PC-3 (cell line): ENCODE measurements around the gene NOP9. TPM values are rescaled to one million over a fixed set of nuclear protein-coding genes. Genes with fewer than 3 reads are reported as not detected.

Experiments used
- ATAC-seq: fragments of 200-7000 bp; cut with Tn5 transposase; 2 replicates; pipeline ENCODE4 v1.9.1; 2020; ENCODE audit warnings: mild to moderate bottlenecking, moderate library complexity
- BruUV-seq: library from RNA; stranded (reverse); fragments of 400-500 nt; replicated peaks from 2 replicates; lab custom pipeline; 2021; lab: Mats Ljungman, UMichigan
- CTCF ChIA-PET: fragments of 300-600 bp; sonication (Branson Sonifier 250); formaldehyde crosslinking; loops from one replicate; lab custom pipeline; 2022; ENCODE audit warnings: antibody characterized with exemption; lab: Charles Lee
- POLR2A ChIA-PET: fragments of 300-600 bp; sonication (Branson Sonifier 250); formaldehyde crosslinking; loops from one replicate; lab custom pipeline; 2022; ENCODE audit warnings: antibody characterized with exemption; ENCODE audit not compliant: unreplicated experiment; lab: Charles Lee
- DNase-seq: peaks from one replicate; pipeline ENCODE4 v3.0.0-alpha.2; 2015
- H2AFZ ChIP-seq: fragments of 300-600 bp; sonication (generic); 2 replicates; pipeline ENCODE4 v1.6.0; 2016; ENCODE audit warnings: antibody characterized with exemption, low read length
- H3F3A ChIP-seq: fragments of 300-600 bp; sonication (generic); one replicate; pipeline ENCODE4 v1.6.0; 2017; ENCODE audit warnings: antibody characterized with exemption, low read length, control low read depth, mild to moderate bottlenecking; ENCODE audit not compliant: unreplicated experiment
- H3K27ac ChIP-seq: fragments of 300-600 bp; sonication (generic); 2 replicates; pipeline ENCODE4 v1.5.1; 2016; ENCODE audit warnings: mild to moderate bottlenecking, low read length
- H3K27me3 ChIP-seq: fragments of 300-600 bp; sonication (generic); 2 replicates; pipeline ENCODE4 v1.6.1; 2016; ENCODE audit warnings: low read length, mixed read lengths
- H3K36me3 ChIP-seq: fragments of 300-600 bp; sonication (generic); 2 replicates; pipeline ENCODE4 v1.6.1; 2016; ENCODE audit warnings: low read depth, mixed run types, low read length, mixed read lengths
- H3K4me1 ChIP-seq: fragments of 300-600 bp; sonication (generic); 2 replicates; pipeline ENCODE4 v1.5.1; 2016; ENCODE audit warnings: low read length; ENCODE audit not compliant: insufficient read depth
- H3K4me2 ChIP-seq: fragments of 300-600 bp; sonication (generic); 2 replicates; pipeline ENCODE4 v1.6.0; 2016; ENCODE audit warnings: low read length
- H3K4me3 ChIP-seq: fragments of 300-600 bp; sonication (generic); 2 replicates; pipeline ENCODE4 v1.5.1; 2016; ENCODE audit warnings: mild to moderate bottlenecking, low read length, mixed read lengths
- H3K79me2 ChIP-seq: fragments of 300-600 bp; sonication (generic); 2 replicates; pipeline ENCODE4 v1.6.1; 2017; ENCODE audit warnings: low read length, mixed read lengths
- H3K9ac ChIP-seq: fragments of 300-600 bp; sonication (generic); 2 replicates; pipeline ENCODE4 v1.6.0; 2016; ENCODE audit warnings: mild to moderate bottlenecking, low read length
- H3K9me2 ChIP-seq: fragments of 300-600 bp; sonication (generic); replicated peaks from 2 replicates; pipeline ENCODE4 v1.6.1; 2016; ENCODE audit warnings: mixed run types, low read length, mixed read lengths
- H3K9me3 ChIP-seq: fragments of 300-600 bp; sonication (generic); 2 replicates; pipeline ENCODE4 v1.6.1; 2016; ENCODE audit warnings: low read length, mixed read lengths
- H4K20me1 ChIP-seq: fragments of 300-600 bp; sonication (generic); 2 replicates; pipeline ENCODE4 v1.6.1; 2016; ENCODE audit warnings: low read length, mixed read lengths
- EZH2 ChIP-seq: fragments of 300-600 bp; sonication (generic); IDR thresholded peaks from one replicate; pipeline ENCODE4 v1.6.1; 2017; ENCODE audit warnings: antibody characterized with exemption, mild to moderate bottlenecking, low read length; ENCODE audit not compliant: unreplicated experiment
- EZH2phosphoT487 ChIP-seq: fragments of 300-600 bp; sonication (generic); IDR thresholded peaks from 2 replicates; pipeline ENCODE4 v1.6.1; 2018; ENCODE audit warnings: mild to moderate bottlenecking, antibody characterized with exemption, low read length, borderline replicate concordance
- intact Hi-C: fragments of 100-400 bp; cut with micrococcal nuclease; formaldehyde crosslinking; loops from 2 replicates; pipeline ENCODE4 v1.9.0; 2023
- total RNA-seq: library from RNA; depleted of rRNA; stranded (reverse); fragments of >200 nt; gene quantifications from 2 replicates; pipeline ENCODE4 v1.2.3, GENCODE V29; 2014
- TF ChIP-seq, protein P1 (sequence below): fragments of 300-600 bp; sonication (generic); conservative IDR thresholded peaks from 2 replicates; pipeline ENCODE4 v1.5.1; 2017; ENCODE audit warnings: antibody characterized with exemption, low read depth, mild to moderate bottlenecking, low read length

NOP9 gene
- total RNA-seq, 1 experiment from 2014 or later = 30.4 TPM

GRCh38 chr14:24268225-24268624, 31.4 kb upstream of the NOP9 start:
- H2AFZ ChIP-seq = no peak overlapping the region
- no peaks in the 10 kb centered on the region for H3K27me3 ChIP-seq
- CTCF ChIA-PET = no interaction called here
- H3K9ac ChIP-seq = no peak overlapping the region
- H3K4me1 ChIP-seq = peaks cover 11% of the 10 kb centered on the region
- H3K4me3 ChIP-seq = no peak overlapping the region
- H3K79me2 ChIP-seq = no peaks in the 10 kb centered on the region
- ATAC-seq (no peak), DNase-seq (no peak)
- intact Hi-C loops = no loop called here
- no peak overlapping the region for H3K27ac ChIP-seq
- H3K9me2 ChIP-seq = no peaks in the 10 kb centered on the region
- H3K4me2 ChIP-seq = no peak overlapping the region
- H3K9me3 ChIP-seq = no peaks in the 10 kb centered on the region
- H3K36me3 ChIP-seq = no peaks in the 10 kb centered on the region
- H3F3A ChIP-seq = no peaks in the 10 kb centered on the region
- no peak for TF ChIP-seq EZH2
- TF ChIP-seq, protein P1, sequence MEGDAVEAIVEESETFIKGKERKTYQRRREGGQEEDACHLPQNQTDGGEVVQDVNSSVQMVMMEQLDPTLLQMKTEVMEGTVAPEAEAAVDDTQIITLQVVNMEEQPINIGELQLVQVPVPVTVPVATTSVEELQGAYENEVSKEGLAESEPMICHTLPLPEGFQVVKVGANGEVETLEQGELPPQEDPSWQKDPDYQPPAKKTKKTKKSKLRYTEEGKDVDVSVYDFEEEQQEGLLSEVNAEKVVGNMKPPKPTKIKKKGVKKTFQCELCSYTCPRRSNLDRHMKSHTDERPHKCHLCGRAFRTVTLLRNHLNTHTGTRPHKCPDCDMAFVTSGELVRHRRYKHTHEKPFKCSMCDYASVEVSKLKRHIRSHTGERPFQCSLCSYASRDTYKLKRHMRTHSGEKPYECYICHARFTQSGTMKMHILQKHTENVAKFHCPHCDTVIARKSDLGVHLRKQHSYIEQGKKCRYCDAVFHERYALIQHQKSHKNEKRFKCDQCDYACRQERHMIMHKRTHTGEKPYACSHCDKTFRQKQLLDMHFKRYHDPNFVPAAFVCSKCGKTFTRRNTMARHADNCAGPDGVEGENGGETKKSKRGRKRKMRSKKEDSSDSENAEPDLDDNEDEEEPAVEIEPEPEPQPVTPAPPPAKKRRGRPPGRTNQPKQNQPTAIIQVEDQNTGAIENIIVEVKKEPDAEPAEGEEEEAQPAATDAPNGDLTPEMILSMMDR = no peak
- TF ChIP-seq EZH2phosphoT487 = no peak
- POLR2A ChIA-PET = no interaction called here
- no peaks in the 10 kb centered on the region for H4K20me1 ChIP-seq
- BruUV-seq = no TSS peak

GRCh38 chr14:24269368-24269767, 30.3 kb upstream of the NOP9 start:
- Histone ChIP-seq H3K36me3 (no peaks in the 10 kb centered on the region), H3K27ac (no peak overlapping the region), H3K4me1 (peaks cover 19% of the 10 kb centered on the region), H3K27me3 (no peaks in the 10 kb centered on the region), H3K4me2 (no peak overlapping the region), H3K9ac (no peak overlapping the region), H3K4me3 (no peak overlapping the region), H4K20me1 (no peaks in the 10 kb centered on the region), H3K9me3 (no peaks in the 10 kb centered on the region), H3K9me2 (no peaks in the 10 kb centered on the region), H2AFZ (no peak overlapping the region), H3K79me2 (no peaks in the 10 kb centered on the region), H3F3A (no peaks in the 10 kb centered on the region)
- no TSS peak for BruUV-seq
- TF ChIP-seq, protein P1 = no peak
- DNase-seq = no peak
- intact Hi-C loops = no loop called here
- ChIA-PET CTCF (no interaction called here), POLR2A (no interaction called here)
- no peak for ATAC-seq

DNA sequence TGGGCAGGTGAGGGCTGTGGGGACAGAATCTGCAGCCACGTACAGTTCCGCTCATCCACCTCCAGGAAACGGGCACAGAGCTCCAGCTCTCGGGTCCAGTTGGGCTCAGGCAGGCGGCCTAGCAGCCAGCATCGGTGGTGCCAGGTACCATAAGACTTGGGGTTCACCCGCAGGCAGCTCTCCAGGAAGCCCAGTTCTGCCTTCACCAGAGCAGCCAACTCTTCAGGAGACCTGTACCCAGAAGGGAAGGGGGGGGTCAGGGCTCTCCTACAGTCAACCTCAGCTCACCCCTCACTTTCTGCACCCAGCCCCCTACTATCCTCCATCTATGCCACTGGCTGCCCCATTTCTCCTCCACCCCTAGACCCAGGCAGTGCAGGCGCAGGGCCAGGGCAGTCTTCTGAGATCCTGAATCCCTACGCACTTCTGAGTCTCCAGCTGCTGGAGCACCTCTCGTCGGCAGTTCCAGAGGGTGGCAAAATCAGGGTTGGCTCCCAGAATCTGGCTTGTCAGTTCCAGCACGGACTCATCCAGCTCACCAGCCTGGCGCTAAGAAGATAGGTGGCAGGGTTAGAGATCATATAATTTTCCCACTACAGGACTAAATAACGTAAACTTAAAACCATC, 29.6 kb upstream of the NOP9 start:
- BruUV-seq = no TSS peak
- intact Hi-C loops = loop anchor here (2.0 kb wide), 2 partner anchors 27 kb away; partner anchors contain the start of gene TINF2
- POLR2A ChIA-PET = no interaction called here

More for the DNA sequence above, 29.6 kb upstream of the NOP9 start:
- H3K4me1 ChIP-seq = peaks cover 21% of the 10 kb centered on the region
- no peaks in the 10 kb centered on the region for H3K9me3 ChIP-seq
- no peak overlapping the region for H3K4me2 ChIP-seq
- H3K4me3 ChIP-seq = no peak overlapping the region
- no peaks in the 10 kb centered on the region for H3K27me3 ChIP-seq
- H2AFZ ChIP-seq = no peak overlapping the region
- TF ChIP-seq, protein P1 = no peak
- TF ChIP-seq EZH2phosphoT487 (no peak), EZH2 (no peak)
- no peak overlapping the region for H3K27ac ChIP-seq
- H3F3A ChIP-seq = no peaks in the 10 kb centered on the region
- H4K20me1 ChIP-seq = no peaks in the 10 kb centered on the region
- no peaks in the 10 kb centered on the region for H3K79me2 ChIP-seq
- ATAC-seq (no peak), DNase-seq (no peak)
- no peak overlapping the region for H3K9ac ChIP-seq
- no peaks in the 10 kb centered on the region for H3K9me2 ChIP-seq
- CTCF ChIA-PET = interaction anchor here (0.6 kb wide), 1 partner anchor 64 kb away, joined by 3 read pairs; no protein-coding TSS in a partner anchor
- H3K36me3 ChIP-seq = no peaks in the 10 kb centered on the region
